Jurkat, Clone E6-1 (cell line): ENCODE measurements around the gene ANO2. TPM values are rescaled to one million over a fixed set of nuclear protein-coding genes. Genes with fewer than 3 reads are reported as not detected.

Source experiments
- DNase-seq: peaks from one replicate; pipeline ENCODE4 v3.0.0-alpha.2; 2011; ENCODE audit warnings: low read depth, low spot score
- H3K4me3 ChIP-seq: 2 replicates; pipeline ENCODE4 v1.5.1; 2011; ENCODE audit warnings: mild to moderate bottlenecking, low read length, control low read depth, moderate library complexity
- polyA plus RNA-seq: library from polyadenylated mRNA; unstranded; fragments of >200 nt; gene quantifications from one replicate; pipeline ENCODE4 v1.2.1, GENCODE V29; 2012; ENCODE audit warnings: missing spikeins; ENCODE audit not compliant: insufficient read length, insufficient read depth

ANO2 gene
- not detected for polyA plus RNA-seq

- no peak for DNase-seq
- H3K4me3 ChIP-seq = no peak within 1 kb of the TSS
These were observed at the start of gene ANO2 for GRCh38 chr12:5945071-5946008. Gene ANO2 (minus strand): TSS chr12:5945259. CDS start chr12:5945217, 42 bp downstream.

DNA sequence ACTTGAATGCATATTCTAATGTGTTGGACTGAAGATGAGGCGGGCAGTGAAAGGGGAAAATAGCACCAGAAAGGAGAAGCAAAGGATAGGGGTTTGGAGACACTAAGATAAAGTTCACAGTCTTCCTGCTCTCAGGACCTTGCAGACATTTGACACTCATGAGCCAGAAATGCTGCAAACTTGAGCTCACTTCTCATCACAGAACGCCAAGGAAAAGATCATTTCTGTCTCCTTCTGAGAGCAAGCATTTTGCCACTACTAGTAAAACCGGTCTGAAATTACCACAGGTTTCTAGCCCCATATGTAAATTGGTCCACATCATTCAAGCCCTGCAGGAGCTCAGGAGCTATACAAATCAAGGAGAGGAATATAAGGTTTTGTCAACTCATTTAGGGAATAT is 44.6 kb upstream of the ANO2 start:
- H3K4me3 ChIP-seq = no peak overlapping the region
- no peak for DNase-seq

DNA sequence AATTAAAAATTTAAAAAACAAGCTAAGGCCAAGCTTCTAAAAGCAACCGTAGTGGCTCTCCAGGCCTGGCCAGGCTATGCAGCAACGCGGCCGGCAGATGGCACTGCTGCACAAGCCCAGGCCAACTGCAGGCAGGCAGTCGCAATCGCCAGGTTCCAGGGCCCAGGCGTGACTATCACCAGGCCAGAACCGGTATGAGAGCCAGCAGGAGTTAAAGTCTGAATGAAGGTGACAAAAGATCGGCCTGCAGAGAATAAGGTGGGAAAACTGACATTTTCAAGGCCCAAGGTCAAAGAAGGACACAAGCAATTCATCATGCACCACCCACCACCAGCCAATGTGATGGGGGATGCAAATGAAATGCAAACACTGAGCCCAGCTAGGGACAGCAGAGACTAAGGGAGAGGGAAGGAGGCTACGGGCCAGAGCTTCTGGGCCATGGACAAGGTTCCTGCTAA is 43.6 kb upstream of the ANO2 start:
- no peak overlapping the region for H3K4me3 ChIP-seq
- peak; percentile 32 for DNase-seq

- no peak overlapping the region for H3K4me3 ChIP-seq
- DNase-seq = no peak
These were observed 43.0 kb upstream of the ANO2 start for GRCh38 chr12:5988088-5988487.

- no peak overlapping the region for H3K4me3 ChIP-seq
- no peak for DNase-seq
These were observed 42.5 kb upstream of the ANO2 start for GRCh38 chr12:5987573-5987972.

GRCh38 chr12:5985471-5985870 is 40.4 kb upstream of the ANO2 start:
- H3K4me3 ChIP-seq = no peak overlapping the region
- DNase-seq = no peak

DNA sequence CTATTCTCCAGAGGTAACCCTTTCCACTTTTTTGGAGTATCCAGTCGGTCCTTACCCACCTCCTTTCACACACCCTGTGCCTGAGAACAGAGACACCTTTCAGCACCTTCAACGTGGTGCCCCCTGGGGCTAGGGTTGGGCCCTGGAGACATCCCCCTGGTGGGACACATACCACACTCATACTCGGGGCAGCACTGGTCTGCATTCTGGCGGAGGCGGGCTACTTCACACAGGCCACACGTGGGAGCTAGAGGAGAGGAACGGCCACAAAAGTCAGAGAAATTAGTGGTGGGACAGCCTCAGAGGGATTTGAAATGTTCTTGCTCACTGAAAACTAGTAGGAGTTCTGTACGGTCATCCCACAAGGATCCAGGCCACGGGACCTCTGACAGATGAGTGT is 39.8 kb upstream of the ANO2 start:
- no peak overlapping the region for H3K4me3 ChIP-seq
- no peak for DNase-seq

DNA sequence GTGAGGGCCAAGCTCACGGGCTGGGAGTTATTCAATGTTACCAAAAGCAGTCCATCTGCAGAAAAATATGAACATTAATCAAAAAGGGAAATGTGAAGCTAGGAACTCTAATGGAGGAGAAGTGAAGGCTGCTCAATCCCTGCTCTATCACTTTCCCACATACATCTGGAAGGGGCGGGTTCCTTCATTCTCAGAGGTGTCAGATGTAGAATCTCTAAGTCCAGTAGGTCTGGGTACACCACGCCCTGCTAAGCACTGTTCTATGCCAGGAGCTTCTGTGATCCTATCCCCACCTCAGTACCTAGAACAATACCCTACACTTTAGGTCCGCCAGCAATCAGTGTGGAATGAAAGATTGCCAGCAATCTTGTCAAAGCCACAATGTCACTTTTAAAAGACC is 37.0 kb upstream of the ANO2 start:
- DNase-seq = no peak
- H3K4me3 ChIP-seq = no peak overlapping the region

DNA sequence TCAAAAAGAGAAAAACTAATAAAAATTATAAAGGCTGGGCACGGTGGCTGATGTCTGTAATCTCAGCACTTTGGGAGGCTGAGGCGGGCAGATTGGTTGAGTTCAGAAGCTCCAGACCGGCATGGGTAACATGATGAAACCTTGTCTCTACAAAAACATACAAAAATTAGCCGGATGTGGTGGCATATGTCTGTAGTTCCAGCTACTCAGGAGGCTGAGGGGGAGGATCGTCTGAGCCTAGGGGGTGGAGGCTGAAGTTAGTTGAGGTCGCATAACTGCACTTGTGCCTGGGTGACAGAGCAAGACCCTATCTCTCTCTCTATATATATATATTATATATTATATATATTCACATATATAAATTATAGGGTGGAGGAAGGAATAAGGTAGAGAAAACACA is 32.5 kb upstream of the ANO2 start:
- H3K4me3 ChIP-seq = no peak overlapping the region
- DNase-seq = peak; percentile 72

DNA sequence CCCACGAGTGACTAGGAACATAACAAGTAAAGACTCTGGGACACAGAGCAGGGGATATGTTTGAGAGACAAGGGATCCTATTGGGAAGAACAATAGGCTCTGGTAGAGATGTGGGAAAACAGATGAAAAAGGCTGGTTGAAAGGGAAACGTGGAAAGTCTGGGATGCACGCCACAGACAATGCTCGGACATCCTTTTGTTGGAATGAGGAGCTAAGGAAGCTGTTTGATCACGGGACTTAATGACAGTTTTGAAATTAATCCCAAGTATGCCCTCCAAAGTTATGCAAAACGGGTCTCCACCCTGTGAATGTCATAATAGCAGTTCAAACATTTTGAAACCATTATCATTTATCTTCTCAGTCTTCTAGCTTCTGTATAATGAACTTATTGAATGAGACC is 31.7 kb upstream of the ANO2 start:
- DNase-seq = no peak
- H3K4me3 ChIP-seq = no peak overlapping the region

DNA sequence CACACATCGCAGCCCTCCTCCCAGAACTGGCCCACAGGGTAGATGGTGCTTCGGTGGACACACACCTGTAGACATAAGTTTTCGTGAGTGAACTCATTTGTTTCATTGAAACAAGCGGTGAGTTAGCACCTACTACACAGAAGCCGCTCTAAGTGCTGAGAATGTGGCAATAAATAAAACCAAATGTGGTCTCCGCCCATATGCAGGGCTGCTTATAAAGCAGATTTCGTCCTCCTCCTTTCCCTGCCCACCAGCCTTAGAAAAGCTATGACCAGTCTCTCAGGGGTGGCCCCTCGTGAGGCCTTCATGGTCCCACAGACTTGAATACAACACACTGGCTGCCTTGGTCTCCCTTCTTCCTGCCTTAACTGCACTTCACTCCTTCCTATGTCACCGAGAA is 31.1 kb upstream of the ANO2 start:
- no peak for DNase-seq
- H3K4me3 ChIP-seq = no peak overlapping the region

DNA sequence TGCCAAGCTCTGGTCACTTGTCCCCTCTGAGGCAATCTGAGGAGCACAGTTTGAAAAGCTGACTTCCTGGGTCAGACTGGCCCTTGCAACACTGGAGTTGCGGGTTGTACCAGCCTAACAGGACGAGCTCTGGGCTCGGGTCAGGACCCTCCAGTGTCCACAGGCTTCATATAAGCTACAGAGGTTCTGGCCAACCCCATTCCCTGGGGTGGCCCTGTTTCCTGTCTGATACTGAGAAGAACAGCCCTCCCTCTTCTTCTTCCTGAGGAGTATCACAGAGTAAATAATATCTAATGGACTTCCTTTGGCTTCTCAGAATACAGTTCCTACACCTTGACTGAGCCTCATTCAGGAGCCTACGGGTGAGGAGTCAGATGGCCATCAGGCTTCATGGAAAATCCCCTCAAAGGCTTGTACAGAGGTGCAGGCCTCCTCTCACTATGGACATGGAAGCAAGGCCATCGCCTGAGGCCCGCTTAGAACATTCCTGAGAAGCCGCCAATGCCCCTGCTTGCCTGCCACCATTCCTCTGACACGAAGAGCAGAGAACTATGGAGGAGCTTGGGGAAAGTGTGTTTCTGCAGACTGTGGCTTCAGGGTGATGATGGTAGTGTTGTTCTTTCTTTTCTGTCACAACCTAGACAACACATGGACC is 28.5 kb upstream of the ANO2 start:
- no peak for DNase-seq
- no peak overlapping the region for H3K4me3 ChIP-seq

- no peak overlapping the region for H3K4me3 ChIP-seq
- no peak for DNase-seq
These were observed 27.3 kb upstream of the ANO2 start for GRCh38 chr12:5972387-5972786.

DNA sequence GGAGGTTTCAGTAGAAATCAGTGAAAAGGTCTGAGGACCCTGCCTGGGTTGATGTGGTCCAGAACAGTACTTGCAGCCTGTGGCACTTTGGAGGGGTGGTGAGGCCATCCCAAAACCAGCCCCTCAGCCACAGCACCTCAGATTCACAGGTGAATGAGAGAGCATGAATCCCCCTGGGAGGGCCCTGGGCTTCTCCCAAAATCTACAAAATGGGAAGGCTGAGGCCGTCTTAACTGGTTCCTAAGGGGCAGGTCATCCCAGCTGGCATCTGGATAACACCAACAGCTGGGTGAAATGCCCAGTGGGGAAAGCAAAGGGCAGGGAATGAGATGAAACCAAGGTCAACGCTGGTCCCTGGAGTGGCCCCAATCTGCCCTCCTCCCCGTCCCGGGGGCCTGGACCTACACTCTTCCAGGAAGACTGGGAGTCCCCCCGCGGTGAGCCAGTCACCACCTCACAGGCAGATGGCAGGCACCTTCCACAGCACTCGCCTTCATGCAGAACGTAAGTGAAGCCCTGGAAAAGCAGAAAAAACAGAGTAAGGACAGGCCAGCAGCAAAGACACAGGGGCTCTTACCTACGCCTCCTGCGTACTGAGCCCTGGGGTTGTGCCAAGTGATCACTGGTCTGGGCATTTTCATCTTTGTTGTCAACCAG is 26.3 kb upstream of the ANO2 start:
- no peak overlapping the region for H3K4me3 ChIP-seq
- no peak for DNase-seq

GRCh38 chr12:5969974-5970690 is 25.1 kb upstream of the ANO2 start:
- DNase-seq = no peak
- H3K4me3 ChIP-seq = no peak overlapping the region

DNA sequence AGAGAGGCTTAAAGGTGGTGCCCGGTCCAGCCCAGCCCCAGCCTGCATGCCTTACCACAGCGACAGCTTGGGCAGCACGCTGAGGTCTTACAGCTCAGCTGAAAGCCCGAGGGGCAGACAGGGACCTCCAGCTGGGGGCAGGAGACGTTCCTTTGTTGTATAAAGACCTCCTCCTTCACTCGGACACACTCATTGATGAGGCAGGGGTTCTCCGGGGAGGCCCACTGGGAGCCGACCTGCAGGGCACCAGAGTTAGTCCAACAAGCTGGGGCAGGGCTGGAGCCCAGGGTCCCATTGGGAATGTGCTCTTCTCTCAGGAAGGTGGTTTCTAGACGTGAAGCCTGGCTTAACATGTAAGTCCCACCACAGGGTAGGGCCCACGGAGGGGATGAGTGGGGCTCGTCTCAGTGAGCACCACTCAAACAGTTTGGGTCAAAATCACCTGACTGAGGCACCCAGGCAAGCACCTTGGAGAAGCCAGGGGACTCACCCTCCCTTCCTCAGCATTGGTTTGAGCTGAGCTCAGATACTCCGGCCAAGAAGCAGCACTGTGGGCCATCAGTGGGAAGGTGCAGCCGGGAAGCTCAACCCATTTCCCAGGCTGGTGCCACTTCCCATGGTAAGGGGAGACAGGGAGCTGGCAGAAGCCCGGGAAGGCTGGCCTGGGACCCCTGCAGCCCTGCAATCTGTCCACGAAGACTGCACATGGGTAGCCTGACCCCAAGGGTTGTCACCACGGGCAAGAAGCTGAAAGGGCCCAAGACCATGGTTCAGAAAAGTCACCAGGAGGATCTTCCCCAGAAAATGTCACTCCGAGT is 24.3 kb upstream of the ANO2 start:
- H3K4me3 ChIP-seq = no peak overlapping the region
- no peak for DNase-seq

- DNase-seq = no peak
- no peak overlapping the region for H3K4me3 ChIP-seq
These were observed 22.8 kb upstream of the ANO2 start for GRCh38 chr12:5967645-5968415.
